PC-9 (cell line): ENCODE data around the gene CBX5.

Source experiments
- EZH2 ChIP-seq: fragments of 200-600 bp; sonication (generic); IDR thresholded peaks from 2 replicates; pipeline ENCODE4 v1.8.0; 2017; ENCODE audit warnings: antibody characterized with exemption, low read depth
- TF ChIP-seq, protein P1 (sequence below): fragments of 200-600 bp; sonication (generic); conservative IDR thresholded peaks from 2 replicates; pipeline ENCODE4 v1.6.1; 2017; ENCODE audit warnings: mixed run types, antibody characterized with exemption, mild to moderate bottlenecking, moderate library complexity

DNA sequence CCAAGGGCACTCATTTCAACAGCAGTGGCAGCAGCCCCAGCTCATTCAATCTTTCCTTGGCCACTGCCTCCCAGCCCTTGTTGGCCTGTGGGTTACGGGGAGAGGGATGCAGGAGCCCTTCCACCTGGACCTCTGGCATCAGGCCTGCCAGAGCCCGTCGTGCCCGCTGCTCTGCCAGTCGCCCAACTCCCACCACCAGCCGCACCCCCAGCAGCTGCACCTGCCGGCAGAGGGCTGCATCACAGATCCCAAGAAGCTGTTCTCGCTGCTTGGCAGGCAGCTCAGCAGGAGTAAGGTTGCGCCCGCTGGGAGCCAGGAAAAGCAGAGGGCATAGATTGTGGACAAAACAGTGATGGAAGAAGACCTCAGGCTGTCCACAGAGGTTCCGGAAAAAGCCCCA is 97.8 kb downstream of the CBX5 start:
- TF ChIP-seq, protein P1, sequence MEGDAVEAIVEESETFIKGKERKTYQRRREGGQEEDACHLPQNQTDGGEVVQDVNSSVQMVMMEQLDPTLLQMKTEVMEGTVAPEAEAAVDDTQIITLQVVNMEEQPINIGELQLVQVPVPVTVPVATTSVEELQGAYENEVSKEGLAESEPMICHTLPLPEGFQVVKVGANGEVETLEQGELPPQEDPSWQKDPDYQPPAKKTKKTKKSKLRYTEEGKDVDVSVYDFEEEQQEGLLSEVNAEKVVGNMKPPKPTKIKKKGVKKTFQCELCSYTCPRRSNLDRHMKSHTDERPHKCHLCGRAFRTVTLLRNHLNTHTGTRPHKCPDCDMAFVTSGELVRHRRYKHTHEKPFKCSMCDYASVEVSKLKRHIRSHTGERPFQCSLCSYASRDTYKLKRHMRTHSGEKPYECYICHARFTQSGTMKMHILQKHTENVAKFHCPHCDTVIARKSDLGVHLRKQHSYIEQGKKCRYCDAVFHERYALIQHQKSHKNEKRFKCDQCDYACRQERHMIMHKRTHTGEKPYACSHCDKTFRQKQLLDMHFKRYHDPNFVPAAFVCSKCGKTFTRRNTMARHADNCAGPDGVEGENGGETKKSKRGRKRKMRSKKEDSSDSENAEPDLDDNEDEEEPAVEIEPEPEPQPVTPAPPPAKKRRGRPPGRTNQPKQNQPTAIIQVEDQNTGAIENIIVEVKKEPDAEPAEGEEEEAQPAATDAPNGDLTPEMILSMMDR = no peak
- TF ChIP-seq EZH2 = no peak
